ENCODE results near the gene IL1RL2.

GRCh38 chr2:102224824-102225739, 38.3 kb downstream of the IL1RL2 start:
- TF ChIP-seq, protein P1, sequence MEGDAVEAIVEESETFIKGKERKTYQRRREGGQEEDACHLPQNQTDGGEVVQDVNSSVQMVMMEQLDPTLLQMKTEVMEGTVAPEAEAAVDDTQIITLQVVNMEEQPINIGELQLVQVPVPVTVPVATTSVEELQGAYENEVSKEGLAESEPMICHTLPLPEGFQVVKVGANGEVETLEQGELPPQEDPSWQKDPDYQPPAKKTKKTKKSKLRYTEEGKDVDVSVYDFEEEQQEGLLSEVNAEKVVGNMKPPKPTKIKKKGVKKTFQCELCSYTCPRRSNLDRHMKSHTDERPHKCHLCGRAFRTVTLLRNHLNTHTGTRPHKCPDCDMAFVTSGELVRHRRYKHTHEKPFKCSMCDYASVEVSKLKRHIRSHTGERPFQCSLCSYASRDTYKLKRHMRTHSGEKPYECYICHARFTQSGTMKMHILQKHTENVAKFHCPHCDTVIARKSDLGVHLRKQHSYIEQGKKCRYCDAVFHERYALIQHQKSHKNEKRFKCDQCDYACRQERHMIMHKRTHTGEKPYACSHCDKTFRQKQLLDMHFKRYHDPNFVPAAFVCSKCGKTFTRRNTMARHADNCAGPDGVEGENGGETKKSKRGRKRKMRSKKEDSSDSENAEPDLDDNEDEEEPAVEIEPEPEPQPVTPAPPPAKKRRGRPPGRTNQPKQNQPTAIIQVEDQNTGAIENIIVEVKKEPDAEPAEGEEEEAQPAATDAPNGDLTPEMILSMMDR (IDR thresholded peaks at IDR 0.05): no peak
- TF ChIP-seq POLR2AphosphoS5 (IDR thresholded peaks at IDR 0.05; ENCODE audit: low read depth, low read length): no peak
- TF ChIP-seq, protein P2, sequence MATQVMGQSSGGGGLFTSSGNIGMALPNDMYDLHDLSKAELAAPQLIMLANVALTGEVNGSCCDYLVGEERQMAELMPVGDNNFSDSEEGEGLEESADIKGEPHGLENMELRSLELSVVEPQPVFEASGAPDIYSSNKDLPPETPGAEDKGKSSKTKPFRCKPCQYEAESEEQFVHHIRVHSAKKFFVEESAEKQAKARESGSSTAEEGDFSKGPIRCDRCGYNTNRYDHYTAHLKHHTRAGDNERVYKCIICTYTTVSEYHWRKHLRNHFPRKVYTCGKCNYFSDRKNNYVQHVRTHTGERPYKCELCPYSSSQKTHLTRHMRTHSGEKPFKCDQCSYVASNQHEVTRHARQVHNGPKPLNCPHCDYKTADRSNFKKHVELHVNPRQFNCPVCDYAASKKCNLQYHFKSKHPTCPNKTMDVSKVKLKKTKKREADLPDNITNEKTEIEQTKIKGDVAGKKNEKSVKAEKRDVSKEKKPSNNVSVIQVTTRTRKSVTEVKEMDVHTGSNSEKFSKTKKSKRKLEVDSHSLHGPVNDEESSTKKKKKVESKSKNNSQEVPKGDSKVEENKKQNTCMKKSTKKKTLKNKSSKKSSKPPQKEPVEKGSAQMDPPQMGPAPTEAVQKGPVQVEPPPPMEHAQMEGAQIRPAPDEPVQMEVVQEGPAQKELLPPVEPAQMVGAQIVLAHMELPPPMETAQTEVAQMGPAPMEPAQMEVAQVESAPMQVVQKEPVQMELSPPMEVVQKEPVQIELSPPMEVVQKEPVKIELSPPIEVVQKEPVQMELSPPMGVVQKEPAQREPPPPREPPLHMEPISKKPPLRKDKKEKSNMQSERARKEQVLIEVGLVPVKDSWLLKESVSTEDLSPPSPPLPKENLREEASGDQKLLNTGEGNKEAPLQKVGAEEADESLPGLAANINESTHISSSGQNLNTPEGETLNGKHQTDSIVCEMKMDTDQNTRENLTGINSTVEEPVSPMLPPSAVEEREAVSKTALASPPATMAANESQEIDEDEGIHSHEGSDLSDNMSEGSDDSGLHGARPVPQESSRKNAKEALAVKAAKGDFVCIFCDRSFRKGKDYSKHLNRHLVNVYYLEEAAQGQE (IDR thresholded peaks at IDR 0.05; ENCODE audit: insufficient read depth in 1 of 2, low read depth in 2 of 2, low read length in 1 of 2): no peak
- TF ChIP-seq TCF7L2 (IDR thresholded peaks at IDR 0.05; ENCODE audit: low read depth, low read length): no peak
- no peak for TF ChIP-seq SIN3A (IDR thresholded peaks at IDR 0.05; ENCODE audit: borderline replicate concordance, insufficient read depth, low read depth, low read length)
